ENCODE measurements around the gene FOXN4.

- TF ChIP-seq POLR2A (IDR thresholded peaks at IDR 0.05) (no peak), CTCF (IDR thresholded peaks at IDR 0.05) (no peak)
Measured at GRCh38 chr12:109277255-109277898, 31.7 kb downstream of the FOXN4 start.
